HG02885 (cell line): ENCODE measurements around the gene TRIP4.

Source experiments
- ATAC-seq: cut with Tn5 transposase; IDR thresholded peaks from one replicate; pipeline ENCODE4 v1.9.1; 2021; ENCODE audit warnings: mild to moderate bottlenecking; ENCODE audit not compliant: unreplicated experiment, poor library complexity

TRIP4 gene

GRCh38 chr15:64443747-64444621, 56.3 kb downstream of the TRIP4 start:
- peak; percentile 64 for ATAC-seq

GRCh38 chr15:64444836-64445235, 57.2 kb downstream of the TRIP4 start:
- no peak for ATAC-seq

GRCh38 chr15:64447536-64448315, 60.1 kb downstream of the TRIP4 start:
- ATAC-seq, result peak; percentile 42

GRCh38 chr15:64452988-64453688, 65.5 kb downstream of the TRIP4 start:
- no peak for ATAC-seq

- ATAC-seq, result no peak
These were observed 66.0 kb downstream of the TRIP4 start for GRCh38 chr15:64453689-64454037.

- ATAC-seq, result no peak
These were observed 66.6 kb downstream of the TRIP4 start for GRCh38 chr15:64454282-64454681.

GRCh38 chr15:64455961-64456371, 68.3 kb downstream of the TRIP4 start:
- ATAC-seq, result no peak

- ATAC-seq, result no peak
These were observed 69.0 kb downstream of the TRIP4 start for GRCh38 chr15:64456634-64457108.

- no peak for ATAC-seq
These were observed 71.6 kb downstream of the TRIP4 start for GRCh38 chr15:64459066-64459781.

GRCh38 chr15:64460206-64460723, 72.6 kb downstream of the TRIP4 start, which contains the start of gene ZNF609:
ZNF609 (plus strand) TSS chr15:64460578; CDS start chr15:64499420, 38,842 bp downstream.
- ATAC-seq, result peak; percentile 59

- peak; percentile 20 for ATAC-seq
These were observed 73.4 kb downstream of the TRIP4 start for GRCh38 chr15:64460724-64461720.

GRCh38 chr15:64461721-64462162, 74.1 kb downstream of the TRIP4 start:
- no peak for ATAC-seq

GRCh38 chr15:64462492-64462891, 74.9 kb downstream of the TRIP4 start:
- no peak for ATAC-seq

GRCh38 chr15:64464276-64465005, 76.8 kb downstream of the TRIP4 start:
- no peak for ATAC-seq

- no peak for ATAC-seq
These were observed 78.9 kb downstream of the TRIP4 start for GRCh38 chr15:64466408-64467141.

- ATAC-seq, result no peak
These were observed 84.5 kb downstream of the TRIP4 start for GRCh38 chr15:64472161-64472560.

GRCh38 chr15:64474846-64475245, 87.2 kb downstream of the TRIP4 start:
- ATAC-seq, result no peak
